BLaER1 (cell line): ENCODE measurements around the gene HARBI1.

ENCODE experiments used
- H3K27ac ChIP-seq: shearing (Covaris generic); formaldehyde crosslinking; 2 replicates; pipeline ENCODE4 v1.8.1; 2022
- H3K27me3 ChIP-seq: shearing (Covaris generic); formaldehyde crosslinking; 2 replicates; pipeline ENCODE4 v1.8.1; 2022
- H3K36me3 ChIP-seq: shearing (Covaris generic); formaldehyde crosslinking; 2 replicates; pipeline ENCODE4 v1.8.1; 2022
- H3K4me1 ChIP-seq: shearing (Covaris generic); formaldehyde crosslinking; 2 replicates; pipeline ENCODE4 v1.8.1; 2022
- H3K4me2 ChIP-seq: shearing (Covaris generic); formaldehyde crosslinking; 2 replicates; pipeline ENCODE4 v1.8.1; 2022
- H3K4me3 ChIP-seq: shearing (Covaris generic); formaldehyde crosslinking; 2 replicates; pipeline ENCODE4 v1.8.1; 2022
- H3K9ac ChIP-seq: shearing (Covaris generic); formaldehyde crosslinking; 2 replicates; pipeline ENCODE4 v1.8.1; 2022
- H3K9me3 ChIP-seq: shearing (Covaris generic); formaldehyde crosslinking; 2 replicates; pipeline ENCODE4 v1.8.1; 2022
- H4K20me1 ChIP-seq: shearing (Covaris generic); formaldehyde crosslinking; 2 replicates; pipeline ENCODE4 v1.8.1; 2022
- Cebpa-rat ChIP-seq: shearing (Covaris generic); IDR thresholded peaks from 2 replicates; pipeline ENCODE4 v1.8.1; 2022

HARBI1 gene

GRCh38 chr11:46582588-46582987 lies 34.4 kb downstream of the HARBI1 start:
- Histone ChIP-seq H3K4me1 (no peaks in the 10 kb centered on the region), H3K36me3 (peaks cover 33% of the 10 kb centered on the region), H3K9ac (no peak overlapping the region), H3K4me3 (no peak overlapping the region), H3K9me3 (peaks cover 5% of the 10 kb centered on the region; the same call in 1 of the 2 replicates), H4K20me1 (peaks cover 70% of the 10 kb centered on the region), H3K27ac (no peak overlapping the region), H3K4me2 (no peak overlapping the region), H3K27me3 (no peaks in the 10 kb centered on the region)
- no peak for TF ChIP-seq Cebpa-rat

DNA sequence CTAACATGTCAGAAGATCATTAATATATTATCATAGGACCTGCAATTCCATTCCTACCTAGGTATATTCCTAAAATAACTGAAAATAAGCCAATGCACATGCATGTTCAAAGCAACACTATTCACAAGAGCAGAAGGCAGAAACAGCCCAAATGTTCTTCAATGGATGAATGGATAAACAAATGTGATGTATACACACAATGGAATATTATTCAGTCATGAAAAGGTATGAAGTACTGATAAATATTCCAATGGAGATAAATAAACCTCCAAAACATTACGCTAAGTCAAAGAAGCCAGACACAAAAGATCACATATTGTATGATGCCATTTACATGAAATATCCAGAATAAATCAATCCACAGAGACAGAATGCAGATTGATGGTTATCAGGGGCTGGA lies 40.0 kb downstream of the HARBI1 start:
- Histone ChIP-seq H3K27ac (no peak overlapping the region), H3K9me3 (peaks cover 15% of the 10 kb centered on the region; the same call in 1 of the 2 replicates), H3K36me3 (peaks cover 41% of the 10 kb centered on the region), H3K9ac (no peak overlapping the region), H4K20me1 (peaks cover 81% of the 10 kb centered on the region), H3K4me3 (no peak overlapping the region), H3K4me1 (no peaks in the 10 kb centered on the region), H3K4me2 (no peak overlapping the region), H3K27me3 (no peaks in the 10 kb centered on the region)
- TF ChIP-seq Cebpa-rat, result no peak

GRCh38 chr11:46574656-46575055 lies 42.4 kb downstream of the HARBI1 start:
- H3K4me1 ChIP-seq, result no peaks in the 10 kb centered on the region
- peaks cover 19% of the 10 kb centered on the region; the same call in 1 of the 2 replicates for H3K9me3 ChIP-seq
- peaks cover 81% of the 10 kb centered on the region for H4K20me1 ChIP-seq
- peaks cover 31% of the 10 kb centered on the region for H3K36me3 ChIP-seq
- no peak overlapping the region for H3K4me2 ChIP-seq
- H3K27ac ChIP-seq, result no peak overlapping the region
- H3K27me3 ChIP-seq, result no peaks in the 10 kb centered on the region
- H3K9ac ChIP-seq, result no peak overlapping the region
- TF ChIP-seq Cebpa-rat, result no peak
- H3K4me3 ChIP-seq, result no peak overlapping the region

- TF ChIP-seq Cebpa-rat, result no peak
- Histone ChIP-seq H3K27ac (no peak overlapping the region), H3K4me3 (no peak overlapping the region), H3K27me3 (no peaks in the 10 kb centered on the region), H4K20me1 (peaks cover 71% of the 10 kb centered on the region), H3K36me3 (peaks cover 34% of the 10 kb centered on the region), H3K9ac (no peak overlapping the region), H3K4me1 (no peaks in the 10 kb centered on the region), H3K9me3 (peaks cover 38% of the 10 kb centered on the region), H3K4me2 (no peak overlapping the region)
Measured at GRCh38 chr11:46570790-46571398, 46.1 kb downstream of the HARBI1 start.

DNA sequence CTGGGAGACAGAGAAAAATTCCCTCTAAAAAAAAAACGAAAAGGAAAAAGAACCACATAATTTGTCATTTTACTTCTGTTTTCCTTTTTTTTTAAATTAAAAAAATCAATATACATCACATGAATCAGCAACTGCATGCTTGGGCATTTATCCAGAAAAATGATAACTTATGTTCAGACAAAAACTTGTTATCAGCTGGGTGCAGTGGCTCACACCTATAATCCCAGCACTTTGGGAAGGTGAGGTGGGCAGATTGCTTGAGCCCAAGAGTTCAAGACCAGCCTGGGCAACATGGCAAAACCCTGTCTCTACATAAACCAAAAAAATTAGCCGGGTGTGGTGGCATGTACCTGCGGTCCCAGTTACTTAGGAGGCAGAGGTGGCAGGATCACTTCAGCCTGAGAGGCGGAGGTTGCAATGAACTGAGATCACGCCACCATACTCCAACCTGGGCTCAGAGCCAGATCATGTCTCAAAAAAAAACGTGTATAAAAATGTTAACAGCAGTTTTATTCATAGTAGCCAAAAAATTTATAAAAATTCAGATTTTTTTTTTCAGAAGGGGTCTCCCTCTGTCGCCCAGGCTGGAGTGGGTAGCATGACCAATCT lies 51.7 kb downstream of the HARBI1 start:
- H3K4me1 ChIP-seq, result peaks cover 18% of the 10 kb centered on the region
- H3K4me2 ChIP-seq, result no peak overlapping the region
- H3K27ac ChIP-seq, result no peak overlapping the region
- peaks cover 87% of the 10 kb centered on the region for H4K20me1 ChIP-seq
- H3K27me3 ChIP-seq, result no peaks in the 10 kb centered on the region
- TF ChIP-seq Cebpa-rat, result no peak
- no peak overlapping the region for H3K9ac ChIP-seq
- H3K36me3 ChIP-seq, result peaks cover 16% of the 10 kb centered on the region
- H3K4me3 ChIP-seq, result no peak overlapping the region
- H3K9me3 ChIP-seq, result peaks cover 23% of the 10 kb centered on the region

DNA sequence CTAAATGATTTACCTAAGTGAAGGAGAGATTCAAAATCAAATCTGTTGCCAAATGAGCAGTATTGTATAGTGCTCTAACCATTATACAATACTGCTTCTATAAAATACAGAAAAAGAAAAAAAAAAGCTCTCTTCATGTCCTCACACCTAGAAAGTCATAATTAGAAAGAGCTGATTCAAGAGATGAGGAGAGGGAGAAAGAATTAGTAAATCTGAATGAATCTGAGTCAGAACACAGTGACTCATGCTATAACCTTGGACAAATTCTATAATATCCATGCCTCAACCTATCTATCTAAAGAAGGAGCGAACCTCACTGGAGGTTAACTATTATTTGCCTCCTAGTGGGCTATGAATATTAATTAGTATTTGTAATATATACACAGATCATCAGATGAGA lies 52.6 kb downstream of the HARBI1 start:
- peaks cover 18% of the 10 kb centered on the region for H3K9me3 ChIP-seq
- no peak overlapping the region for H3K4me2 ChIP-seq
- peaks cover 16% of the 10 kb centered on the region for H3K36me3 ChIP-seq
- peaks cover 27% of the 10 kb centered on the region for H3K4me1 ChIP-seq
- H3K27ac ChIP-seq, result no peak overlapping the region
- no peak overlapping the region for H3K9ac ChIP-seq
- no peak overlapping the region for H3K4me3 ChIP-seq
- peaks cover 87% of the 10 kb centered on the region for H4K20me1 ChIP-seq
- no peaks in the 10 kb centered on the region for H3K27me3 ChIP-seq
- TF ChIP-seq Cebpa-rat, result no peak

GRCh38 chr11:46562527-46562926 lies 54.5 kb downstream of the HARBI1 start:
- peaks cover 32% of the 10 kb centered on the region for H3K4me1 ChIP-seq
- H4K20me1 ChIP-seq, result peaks cover 100% of the 10 kb centered on the region
- H3K9ac ChIP-seq, result no peak overlapping the region
- H3K27ac ChIP-seq, result no peak overlapping the region
- no peak for TF ChIP-seq Cebpa-rat
- no peak overlapping the region for H3K4me2 ChIP-seq
- peaks cover 3% of the 10 kb centered on the region for H3K9me3 ChIP-seq
- peaks cover 7% of the 10 kb centered on the region for H3K36me3 ChIP-seq
- no peak overlapping the region for H3K4me3 ChIP-seq
- H3K27me3 ChIP-seq, result no peaks in the 10 kb centered on the region

GRCh38 chr11:46560300-46560991 lies 56.6 kb downstream of the HARBI1 start:
- Histone ChIP-seq H3K9me3 (no peaks in the 10 kb centered on the region), H3K4me1 (peaks cover 42% of the 10 kb centered on the region), H4K20me1 (peaks cover 100% of the 10 kb centered on the region), H3K27ac (peak overlapping the region; percentile 42), H3K9ac (peak overlapping the region; percentile 69), H3K4me2 (peak overlapping the region; percentile 83), H3K36me3 (no peaks in the 10 kb centered on the region), H3K27me3 (no peaks in the 10 kb centered on the region), H3K4me3 (peak overlapping the region; percentile 46; the same call in 1 of the 2 replicates)
- TF ChIP-seq Cebpa-rat, result no peak

GRCh38 chr11:46559815-46560214 lies 57.2 kb downstream of the HARBI1 start:
- Histone ChIP-seq H3K4me1 (peaks cover 49% of the 10 kb centered on the region), H3K4me2 (peak overlapping the region; percentile 83), H3K9me3 (no peaks in the 10 kb centered on the region), H3K9ac (0 out of 2 replicates have a peak overlapping the region, but pooled peaks have one; percentile 69), H3K27me3 (no peaks in the 10 kb centered on the region), H4K20me1 (peaks cover 100% of the 10 kb centered on the region), H3K4me3 (0 out of 2 replicates have a peak overlapping the region, but pooled peaks have one; percentile 46), H3K27ac (peak overlapping the region; percentile 42; the same call in 1 of the 2 replicates), H3K36me3 (no peaks in the 10 kb centered on the region)
- no peak for TF ChIP-seq Cebpa-rat

DNA sequence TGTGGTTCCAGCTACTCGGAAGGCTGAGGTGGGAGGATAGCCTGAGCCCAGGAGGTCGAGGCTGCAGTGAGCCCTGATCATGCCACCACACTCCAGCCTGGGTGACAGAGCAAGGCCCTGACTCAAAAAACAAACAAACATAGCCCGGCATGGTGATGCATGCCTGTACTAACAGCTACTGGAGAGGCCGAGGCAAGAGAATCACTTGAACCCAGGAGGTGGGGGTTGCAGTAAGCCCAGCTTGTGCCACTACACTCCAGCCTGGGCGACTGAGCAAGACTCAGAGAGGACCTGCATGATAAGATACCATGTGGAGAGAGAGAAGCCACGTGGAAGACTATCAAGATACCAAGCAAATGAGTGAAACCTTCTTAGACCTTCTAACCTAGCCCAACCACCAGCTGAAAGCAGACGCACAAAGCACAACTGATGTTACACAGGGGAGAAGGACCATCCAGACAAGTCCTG lies 59.3 kb downstream of the HARBI1 start:
- Histone ChIP-seq H3K9ac (no peak overlapping the region), H3K4me2 (no peak overlapping the region), H3K4me1 (peaks cover 66% of the 10 kb centered on the region)

More for the DNA sequence above, 59.3 kb downstream of the HARBI1 start:
- no peak for TF ChIP-seq Cebpa-rat
- H3K27ac ChIP-seq, result no peak overlapping the region
- no peak overlapping the region for H3K4me3 ChIP-seq
- H3K36me3 ChIP-seq, result no peaks in the 10 kb centered on the region
- no peaks in the 10 kb centered on the region for H3K27me3 ChIP-seq
- H4K20me1 ChIP-seq, result peaks cover 100% of the 10 kb centered on the region
- peaks cover 5% of the 10 kb centered on the region; the same call in 1 of the 2 replicates for H3K9me3 ChIP-seq
